Spinal cord (tissue), 10 donors: Measurements from ENCODE around the gene FOXP4. TPM values are rescaled to one million over a fixed set of nuclear protein-coding genes. Genes with fewer than 3 reads are reported as not detected.

Experiments used
- DNase-seq, 6 donors: peaks; one replicate each; pipeline versions ENCODE4 v3.0.0 to v3.0.0-alpha.2; 2013 to 2015; ENCODE audit warnings: low spot score in 6 of 6, low read depth in 4 of 6
- H3K27ac ChIP-seq: one replicate; pipeline ENCODE4 v1.5.1; 2013; ENCODE audit warnings: low read depth, low read length, control low read depth
- H3K27me3 ChIP-seq: one replicate; pipeline ENCODE4 v1.6.1; 2013; ENCODE audit warnings: low read length; ENCODE audit not compliant: control insufficient read depth, insufficient read depth
- H3K36me3 ChIP-seq: one replicate; pipeline ENCODE4 v1.6.1; 2013; ENCODE audit warnings: low read length; ENCODE audit not compliant: control insufficient read depth, insufficient read depth
- H3K4me1 ChIP-seq: one replicate; pipeline ENCODE4 v1.6.1; 2013; ENCODE audit warnings: low read length; ENCODE audit not compliant: control insufficient read depth, insufficient read depth
- H3K4me3 ChIP-seq: one replicate; pipeline ENCODE4 v1.5.1; 2013; ENCODE audit warnings: low read depth, low read length, control low read depth
- H3K9me3 ChIP-seq: one replicate; pipeline ENCODE4 v1.6.1; 2013; ENCODE audit warnings: low read length; ENCODE audit not compliant: control insufficient read depth, insufficient read depth
- WGBS: methylation state at CpG from one replicate; pipeline ENCODE4 v1.1.5; 2013; ENCODE audit warnings: missing lambda C conversion rate; ENCODE audit not compliant: insufficient coverage; 5-methylcytosine and 5-hydroxymethylcytosine counted together
- polyA plus RNA-seq, 2 donors: library from polyadenylated mRNA; unstranded; fragments of 120-200 nt; gene quantifications; one replicate each; pipeline ENCODE4 v1.2.1, GENCODE V29; 2013; ENCODE audit not compliant: insufficient read length in 2 of 2
- total RNA-seq, 2 donors: library from RNA; depleted of rRNA in 1 of 2; stranded (reverse); fragments of 120-200 nt in 1 of 2; fragments of >200 nt in 1 of 2; gene quantifications; one replicate each; pipeline versions ENCODE4 v1.2.3 to v1.2.4, GENCODE V29; 2013 to 2014
- donor health status: healthy.

Gene FOXP4
- total and polyA plus RNA-seq, 4 donors = 3.5 to 27.8 (median 12.0) TPM

DNA sequence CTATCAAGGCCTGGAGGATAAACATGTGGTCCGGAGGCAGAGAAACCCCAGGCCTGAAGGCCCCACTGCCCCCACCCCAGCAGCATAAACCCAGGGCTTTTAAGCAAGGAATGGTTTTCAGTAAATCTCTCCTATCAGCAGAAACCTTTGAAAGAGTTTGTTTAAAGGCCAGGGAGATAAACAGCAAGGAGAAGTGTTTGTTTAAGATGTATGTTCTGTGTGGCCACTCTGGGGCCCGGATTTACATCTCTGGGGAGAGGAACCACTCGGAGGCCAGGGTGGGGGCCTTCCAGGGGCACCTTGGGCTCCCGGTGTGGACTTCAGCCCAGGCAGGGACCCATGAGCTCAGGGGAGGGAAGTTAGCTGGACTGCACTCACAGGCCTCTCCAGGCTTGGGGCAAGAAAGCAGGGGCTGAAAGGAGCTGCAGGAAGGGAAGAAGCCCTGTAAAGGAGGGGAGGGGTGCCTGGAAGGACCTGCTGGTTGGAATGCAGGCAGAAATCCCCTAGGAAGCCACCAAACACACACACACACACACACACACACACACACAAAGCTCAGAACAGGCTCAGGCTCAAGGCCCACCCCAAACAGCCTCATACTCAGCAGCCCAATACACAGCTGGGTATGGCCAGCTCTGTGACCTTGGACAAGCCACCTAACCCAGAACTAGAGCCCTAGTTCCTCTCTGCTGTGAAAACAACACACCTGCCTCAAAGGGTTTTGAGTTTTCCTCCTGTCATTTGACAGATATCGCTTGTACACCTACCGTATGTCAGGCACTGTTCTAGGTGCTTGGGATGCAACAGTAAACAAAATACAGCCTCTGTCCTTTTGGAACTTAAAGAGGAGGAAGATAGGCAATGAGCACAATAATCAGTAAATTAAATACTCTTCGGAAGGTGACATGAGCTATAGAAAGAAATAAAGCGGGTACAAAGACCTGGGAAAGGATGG lies 26.2 kb upstream of the FOXP4 start:
- peaks cover 26% of the 10 kb centered on the region for H3K27me3 ChIP-seq
- H3K9me3 ChIP-seq = no peaks in the 10 kb centered on the region
- no peaks in the 10 kb centered on the region for H3K36me3 ChIP-seq
- H3K4me1 ChIP-seq = peaks cover 8% of the 10 kb centered on the region
- H3K4me3 ChIP-seq = no peak overlapping the region
- WGBS = 55% methylated on average over 5 of the region's 8 CpGs
- DNase-seq = no peak
- no peak overlapping the region for H3K27ac ChIP-seq

DNA sequence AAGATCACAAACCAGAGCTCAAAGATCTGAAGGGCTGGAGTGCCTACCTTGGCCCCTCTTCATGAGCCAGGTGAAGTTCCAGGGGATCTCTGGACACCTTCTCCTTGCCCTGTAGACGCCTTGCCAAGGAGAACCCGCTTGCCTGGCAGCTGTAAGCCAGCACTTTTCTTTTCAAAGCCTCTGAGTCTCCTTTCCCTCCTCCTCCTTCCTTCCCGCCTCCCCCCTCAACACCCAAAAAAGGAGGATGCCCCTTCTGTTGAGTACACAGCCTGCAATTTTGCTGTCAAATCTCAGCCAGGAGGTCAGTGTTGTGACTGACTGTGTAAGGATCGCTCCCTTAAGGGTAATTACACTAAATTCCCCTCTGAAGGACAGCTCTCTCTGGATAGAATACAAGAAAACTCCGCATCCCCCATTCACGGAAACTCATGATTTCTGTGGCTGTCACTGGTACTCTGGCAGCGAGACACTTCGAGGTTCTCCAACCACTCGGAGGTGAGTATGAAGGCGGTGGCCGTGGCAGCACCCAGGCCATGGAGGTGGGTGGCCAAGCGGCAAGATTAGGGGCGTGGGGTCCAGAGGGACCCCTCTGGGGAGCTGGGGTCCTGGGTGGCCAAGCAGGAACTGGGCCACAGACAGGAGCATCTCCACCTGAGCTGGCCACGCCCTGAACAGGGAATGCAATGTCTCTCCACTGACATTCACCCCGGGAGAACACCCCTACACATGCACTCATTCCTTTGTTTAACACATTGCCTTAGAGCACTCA lies 23.2 kb upstream of the FOXP4 start:
- H3K27me3 ChIP-seq = peaks cover 38% of the 10 kb centered on the region
- no peak for DNase-seq
- no peaks in the 10 kb centered on the region for H3K9me3 ChIP-seq
- peaks cover 12% of the 10 kb centered on the region for H3K4me1 ChIP-seq
- H3K27ac ChIP-seq = no peak overlapping the region
- H3K4me3 ChIP-seq = no peak overlapping the region
- WGBS = 60% methylated on average over 12 of the region's 15 CpGs
- H3K36me3 ChIP-seq = no peaks in the 10 kb centered on the region

DNA sequence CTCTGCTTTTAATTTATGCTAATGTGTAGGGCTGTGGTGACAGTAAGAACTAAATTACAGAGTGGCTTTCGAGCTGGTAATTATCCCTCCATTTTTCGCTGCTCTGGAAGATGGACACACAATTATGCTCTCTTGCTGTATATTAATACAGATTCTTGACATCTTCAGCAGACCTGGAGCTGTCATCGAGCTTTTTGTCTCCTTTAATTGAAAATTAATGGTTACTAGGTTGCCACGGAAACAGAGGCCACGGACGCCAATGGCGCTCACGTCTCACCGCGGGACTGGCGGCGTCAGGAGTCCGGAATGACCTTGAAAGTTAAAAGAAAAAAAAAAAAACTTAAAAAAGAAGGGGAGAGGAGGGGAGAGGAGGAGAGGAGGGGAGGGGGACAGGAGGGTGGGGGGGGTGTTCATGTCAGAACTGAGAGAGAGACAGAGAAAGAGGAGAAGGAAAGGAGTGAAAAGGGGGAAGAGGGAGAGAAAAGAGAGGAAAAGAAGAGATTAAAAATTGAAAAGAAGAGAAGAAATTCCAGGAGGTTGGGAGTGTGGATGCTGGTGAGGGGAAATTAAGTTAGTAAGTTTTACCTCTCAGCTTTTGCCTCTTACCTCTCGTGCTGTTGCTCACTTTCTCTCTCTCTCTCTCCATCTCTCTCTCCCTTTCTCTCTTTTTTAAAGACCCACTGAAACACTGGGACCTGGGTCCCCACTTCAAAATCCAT lies 22.1 kb upstream of the FOXP4 start:
- DNase-seq = peak in 2 of 6 donors; percentile 40 to 73
- H3K27ac ChIP-seq = no peak overlapping the region
- peaks cover 20% of the 10 kb centered on the region for H3K4me1 ChIP-seq
- WGBS = 10% methylated on average over 2 of the region's 14 CpGs
- H3K9me3 ChIP-seq = no peaks in the 10 kb centered on the region
- peaks cover 46% of the 10 kb centered on the region for H3K27me3 ChIP-seq
- H3K4me3 ChIP-seq = no peak overlapping the region
- H3K36me3 ChIP-seq = no peaks in the 10 kb centered on the region

DNA sequence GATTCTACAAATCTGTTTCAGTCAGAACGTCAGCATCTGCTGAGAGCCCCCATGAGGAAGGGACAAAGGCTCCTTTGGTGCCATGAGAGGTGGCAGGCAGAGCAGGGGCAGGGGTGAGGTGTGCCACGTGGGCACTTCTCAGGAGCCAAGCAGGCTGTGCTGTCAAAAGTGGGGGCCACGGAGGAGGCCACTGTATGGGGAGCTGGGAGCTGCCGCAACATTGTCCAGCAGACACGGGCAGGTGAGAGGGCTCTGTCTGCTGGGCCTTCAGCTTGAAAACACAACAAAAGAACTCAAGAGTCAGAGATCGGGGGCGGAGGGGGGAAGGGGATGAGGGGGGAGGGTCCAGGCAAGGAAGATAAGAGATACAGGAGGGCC lies 21.6 kb upstream of the FOXP4 start:
- peaks cover 20% of the 10 kb centered on the region for H3K4me1 ChIP-seq
- DNase-seq = no peak
- WGBS = 29% methylated on average over 3 of the region's 7 CpGs
- H3K36me3 ChIP-seq = no peaks in the 10 kb centered on the region
- H3K9me3 ChIP-seq = no peaks in the 10 kb centered on the region
- H3K27me3 ChIP-seq = peaks cover 50% of the 10 kb centered on the region
- no peak overlapping the region for H3K4me3 ChIP-seq
- H3K27ac ChIP-seq = no peak overlapping the region

DNA sequence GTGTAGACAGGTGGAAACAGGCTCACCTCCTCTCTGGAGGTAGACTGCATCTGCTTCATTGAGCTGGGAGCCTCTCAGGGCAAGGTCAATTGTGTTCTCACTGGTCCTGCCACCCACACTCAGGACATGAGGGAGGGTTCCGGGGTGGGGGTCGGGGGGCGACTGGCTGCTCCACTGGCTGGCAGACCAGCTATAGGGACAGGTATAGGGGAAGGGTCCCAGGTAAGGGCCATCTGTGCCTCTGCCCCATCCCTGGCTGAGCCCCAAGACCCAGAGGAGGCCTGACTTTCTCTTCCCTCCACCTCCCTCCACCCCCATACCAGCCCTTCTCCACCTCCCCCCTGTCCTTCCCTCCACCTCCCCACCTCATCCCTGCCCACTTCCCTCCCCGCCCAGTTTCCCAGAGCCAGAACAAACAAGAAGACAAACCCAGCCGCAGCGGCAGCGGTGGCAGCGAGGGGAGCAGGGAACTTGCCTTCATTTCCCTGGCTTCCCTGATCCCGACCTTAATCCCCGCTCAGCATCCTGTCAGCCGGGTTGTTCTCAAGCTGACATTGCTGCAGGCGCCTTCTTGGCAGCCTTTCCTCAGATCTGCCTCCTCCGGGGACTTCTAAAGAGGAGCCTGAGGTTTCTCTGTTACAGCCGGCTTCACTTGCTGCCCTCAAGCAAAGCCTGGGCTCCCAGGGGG lies 18.3 kb upstream of the FOXP4 start:
- no peaks in the 10 kb centered on the region for H3K36me3 ChIP-seq
- 18% methylated on average over 14 of the region's 14 CpGs for WGBS
- H3K4me3 ChIP-seq = no peak overlapping the region
- H3K27ac ChIP-seq = no peak overlapping the region
- no peaks in the 10 kb centered on the region for H3K9me3 ChIP-seq
- peak in 2 of 6 donors; percentile 81 to 82 for DNase-seq
- peaks cover 32% of the 10 kb centered on the region for H3K4me1 ChIP-seq
- peaks cover 69% of the 10 kb centered on the region for H3K27me3 ChIP-seq

DNA sequence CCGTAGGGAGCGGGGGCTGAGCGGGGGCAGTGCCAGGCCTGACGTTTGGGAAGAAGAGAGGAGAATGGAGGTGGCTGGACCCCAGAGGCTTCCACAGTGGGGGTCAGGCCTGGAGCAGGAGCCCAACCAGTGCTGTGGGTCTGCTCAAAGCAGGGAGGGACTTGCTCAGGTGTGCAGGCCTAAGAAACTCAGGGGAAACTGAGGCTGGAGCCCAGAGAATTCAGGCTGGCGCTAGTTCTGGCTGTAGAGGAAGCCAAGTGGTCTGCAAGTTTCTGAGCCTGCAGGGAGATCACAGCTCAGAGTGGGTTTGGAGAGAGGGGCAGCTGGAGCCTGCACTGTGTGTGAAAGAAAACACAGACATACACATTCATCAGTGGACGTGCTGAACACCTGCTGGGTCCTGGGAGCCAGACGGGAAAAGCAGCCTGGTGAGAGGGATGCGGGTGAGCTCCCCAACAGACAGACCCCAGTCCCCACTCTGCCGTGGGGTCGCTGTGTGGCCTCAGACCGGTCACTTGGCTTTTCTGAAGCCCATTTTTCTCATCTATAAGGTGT lies 17.7 kb upstream of the FOXP4 start:
- peaks cover 63% of the 10 kb centered on the region for H3K27me3 ChIP-seq
- H3K36me3 ChIP-seq = no peaks in the 10 kb centered on the region
- H3K4me3 ChIP-seq = no peak overlapping the region
- H3K9me3 ChIP-seq = no peaks in the 10 kb centered on the region
- 17% methylated on average over 6 of the region's 11 CpGs for WGBS
- H3K27ac ChIP-seq = no peak overlapping the region
- peaks cover 31% of the 10 kb centered on the region for H3K4me1 ChIP-seq
- DNase-seq = peak in 1 of 6 donors; percentile 40

- no peaks in the 10 kb centered on the region for H3K36me3 ChIP-seq
- no peaks in the 10 kb centered on the region for H3K9me3 ChIP-seq
- no peak for DNase-seq
- H3K27ac ChIP-seq = no peak overlapping the region
- H3K27me3 ChIP-seq = peaks cover 58% of the 10 kb centered on the region
- H3K4me1 ChIP-seq = peaks cover 28% of the 10 kb centered on the region
- WGBS = 69% methylated on average over 3 of the region's 5 CpGs
- H3K4me3 ChIP-seq = no peak overlapping the region
Measured at GRCh38 chr6:41529049-41529448, 17.1 kb upstream of the FOXP4 start.

DNA sequence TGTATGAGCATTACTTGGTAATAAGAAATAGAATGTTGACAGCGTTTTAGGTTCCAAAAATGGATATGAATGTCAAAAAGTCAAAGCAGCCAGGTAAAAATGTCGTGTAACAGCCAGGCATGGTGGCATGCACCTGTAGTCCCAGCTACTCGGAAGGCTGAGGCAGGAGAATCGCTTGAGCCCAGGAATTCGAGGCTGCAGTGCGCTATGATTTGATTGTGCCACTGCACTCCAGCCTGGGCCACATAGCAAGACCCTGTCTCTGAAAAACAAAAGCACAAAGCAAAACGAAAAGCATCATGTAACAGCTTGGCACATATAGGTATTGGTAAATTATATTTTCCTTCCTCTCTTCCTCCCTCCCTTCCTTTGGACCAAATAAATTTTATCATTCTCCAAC lies 16.2 kb upstream of the FOXP4 start:
- DNase-seq = no peak
- no peaks in the 10 kb centered on the region for H3K36me3 ChIP-seq
- 79% methylated on average over 6 of the region's 7 CpGs for WGBS
- H3K27ac ChIP-seq = no peak overlapping the region
- H3K27me3 ChIP-seq = peaks cover 59% of the 10 kb centered on the region
- H3K9me3 ChIP-seq = no peaks in the 10 kb centered on the region
- peaks cover 24% of the 10 kb centered on the region for H3K4me1 ChIP-seq
- no peak overlapping the region for H3K4me3 ChIP-seq

GRCh38 chr6:41530476-41530875 lies 15.7 kb upstream of the FOXP4 start:
- peaks cover 24% of the 10 kb centered on the region for H3K4me1 ChIP-seq
- H3K36me3 ChIP-seq = no peaks in the 10 kb centered on the region
- 64% methylated on average over 7 of the region's 7 CpGs for WGBS
- H3K4me3 ChIP-seq = no peak overlapping the region
- peaks cover 56% of the 10 kb centered on the region for H3K27me3 ChIP-seq
- no peaks in the 10 kb centered on the region for H3K9me3 ChIP-seq
- no peak for DNase-seq
- no peak overlapping the region for H3K27ac ChIP-seq
